Activated naive CD8-positive, alpha-beta T cell treated with anti-CD3 and anti-CD28 coated beads for 36 hours (primary cell): ENCODE measurements around the gene EYA4. TPM values are rescaled to one million over a fixed set of nuclear protein-coding genes. Genes with fewer than 3 reads are reported as not detected.

Experiments
- DNase-seq: peaks from one replicate; pipeline ENCODE4 v3.0.0; 2021
- H3K27ac Mint-ChIP-seq: one replicate; pipeline ENCODE4 v1.8.0; 2022; ENCODE audit warnings: mild to moderate bottlenecking, moderate library complexity, mixed read lengths
- H3K27me3 Mint-ChIP-seq: one replicate; pipeline ENCODE4 v1.8.0; 2022; ENCODE audit warnings: mild to moderate bottlenecking, mixed read lengths
- H3K36me3 Mint-ChIP-seq: one replicate; pipeline ENCODE4 v1.8.0; 2021; ENCODE audit warnings: mild to moderate bottlenecking, mixed read lengths
- H3K4me1 Mint-ChIP-seq: one replicate; pipeline ENCODE4 v1.8.0; 2021; ENCODE audit warnings: mixed read lengths
- H3K4me3 Mint-ChIP-seq: one replicate; pipeline ENCODE4 v1.8.0; 2022; ENCODE audit warnings: mild to moderate bottlenecking, moderate library complexity, mixed read lengths
- H3K9me3 Mint-ChIP-seq: one replicate; pipeline ENCODE4 v1.8.0; 2022; ENCODE audit warnings: mixed read lengths
- total RNA-seq, 2 experiments: library from RNA; stranded (reverse); gene quantifications; one replicate each; pipeline ENCODE4 v1.2.3, GENCODE V29; 2021

Gene EYA4
- total RNA-seq, 2 experiments from 2014 or later: not detected

- no peaks in the 10 kb centered on the region for H3K36me3 Mint-ChIP-seq
- H3K4me3 Mint-ChIP-seq: no peak overlapping the region
- no peaks in the 10 kb centered on the region for H3K27me3 Mint-ChIP-seq
- no peak for DNase-seq
- no peak overlapping the region for H3K27ac Mint-ChIP-seq
- no peaks in the 10 kb centered on the region for H3K9me3 Mint-ChIP-seq
- H3K4me1 Mint-ChIP-seq: no peaks in the 10 kb centered on the region
Observed at GRCh38 chr6:133432021-133432989, 191.1 kb downstream of the EYA4 start.

DNA sequence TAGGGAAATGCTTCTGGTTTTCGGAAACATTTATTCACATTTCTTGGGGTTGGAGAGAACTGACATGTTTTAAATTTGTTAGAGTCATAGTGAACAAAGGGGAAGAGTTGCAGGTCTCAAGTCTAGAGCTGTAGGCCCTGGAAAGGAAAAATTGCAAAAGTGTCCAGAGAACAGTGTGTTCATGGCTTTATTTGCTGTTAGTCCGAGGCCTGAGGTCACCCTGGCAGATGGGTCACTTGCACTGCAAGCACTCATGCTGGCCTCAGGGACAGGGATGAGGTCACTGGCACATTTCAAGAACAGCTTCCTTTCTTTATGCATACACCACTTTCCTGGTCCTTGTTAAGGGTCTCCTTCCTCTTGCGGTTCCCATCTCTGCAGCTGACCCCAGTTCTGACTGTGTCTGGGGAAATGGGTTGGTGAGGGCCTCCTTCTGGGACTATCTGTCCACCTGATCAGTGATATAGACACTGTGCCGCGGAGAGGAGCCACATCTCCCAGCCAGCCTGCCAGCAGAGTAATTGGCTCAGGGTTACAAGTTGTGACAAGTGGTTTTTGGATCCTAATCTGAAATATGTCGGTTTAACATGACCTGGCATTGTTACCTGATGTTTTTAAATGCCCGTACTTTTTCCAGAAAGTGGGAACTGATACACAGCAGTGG lies 194.0 kb downstream of the EYA4 start:
- Mint-ChIP-seq H3K27ac (no peak overlapping the region), H3K27me3 (no peaks in the 10 kb centered on the region), H3K36me3 (no peaks in the 10 kb centered on the region), H3K4me3 (no peak overlapping the region), H3K9me3 (no peaks in the 10 kb centered on the region), H3K4me1 (no peaks in the 10 kb centered on the region)
- no peak for DNase-seq

GRCh38 chr6:133436652-133437051 lies 195.5 kb downstream of the EYA4 start:
- no peaks in the 10 kb centered on the region for H3K27me3 Mint-ChIP-seq
- H3K9me3 Mint-ChIP-seq: no peaks in the 10 kb centered on the region
- no peak overlapping the region for H3K27ac Mint-ChIP-seq
- no peak for DNase-seq
- no peaks in the 10 kb centered on the region for H3K36me3 Mint-ChIP-seq
- H3K4me3 Mint-ChIP-seq: no peak overlapping the region
- H3K4me1 Mint-ChIP-seq: no peaks in the 10 kb centered on the region

GRCh38 chr6:133441491-133441890 lies 200.3 kb downstream of the EYA4 start:
- H3K4me3 Mint-ChIP-seq: no peak overlapping the region
- H3K27me3 Mint-ChIP-seq: no peaks in the 10 kb centered on the region
- DNase-seq: no peak
- H3K4me1 Mint-ChIP-seq: no peaks in the 10 kb centered on the region
- H3K27ac Mint-ChIP-seq: no peak overlapping the region
- no peaks in the 10 kb centered on the region for H3K36me3 Mint-ChIP-seq
- H3K9me3 Mint-ChIP-seq: no peaks in the 10 kb centered on the region

DNA sequence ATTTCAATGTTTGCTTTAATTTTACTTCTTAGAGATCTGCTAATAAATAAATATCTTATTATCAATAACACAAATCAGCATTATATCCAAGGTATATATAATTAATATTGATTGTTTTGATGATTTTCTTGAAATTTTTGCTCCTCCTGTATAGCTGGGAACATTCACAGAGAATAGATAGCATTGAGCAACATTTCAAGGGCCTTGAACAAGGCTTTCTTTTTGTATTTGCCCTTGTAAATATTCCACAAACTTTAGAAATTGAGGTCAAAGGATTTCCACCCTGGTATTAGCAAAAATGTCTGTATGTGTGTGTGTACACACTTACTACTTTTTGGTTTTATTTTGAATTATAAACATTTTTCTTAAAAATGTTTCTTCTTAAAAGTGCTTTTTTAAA lies 205.6 kb downstream of the EYA4 start:
- H3K27me3 Mint-ChIP-seq: no peaks in the 10 kb centered on the region

DNA sequence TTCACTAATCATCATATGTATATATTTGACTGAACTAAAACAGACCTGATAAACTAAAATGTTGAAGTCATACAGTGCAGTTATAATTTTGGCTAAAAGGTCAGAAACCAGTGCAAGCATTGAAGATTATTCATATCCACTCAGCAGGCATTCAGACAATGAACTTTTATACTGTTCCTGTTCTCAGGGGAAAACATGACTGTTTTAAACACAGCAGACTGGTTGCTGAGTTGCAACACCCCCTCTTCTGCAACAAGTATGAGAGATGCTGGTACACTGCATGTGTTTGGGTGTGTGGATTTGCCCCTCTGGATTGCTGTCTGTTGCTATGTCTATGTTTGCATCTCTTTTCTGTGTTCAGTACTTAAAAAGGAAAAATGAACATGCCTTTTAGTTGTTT lies 206.8 kb downstream of the EYA4 start:
- Mint-ChIP-seq H3K4me3 (no peak overlapping the region), H3K27me3 (no peaks in the 10 kb centered on the region), H3K27ac (no peak overlapping the region), H3K9me3 (no peaks in the 10 kb centered on the region), H3K4me1 (no peaks in the 10 kb centered on the region), H3K36me3 (no peaks in the 10 kb centered on the region)
- DNase-seq: no peak

More for the DNA sequence above, 205.6 kb downstream of the EYA4 start:
- DNase-seq: no peak
- Mint-ChIP-seq H3K4me1 (no peaks in the 10 kb centered on the region), H3K4me3 (no peak overlapping the region), H3K27ac (no peak overlapping the region), H3K9me3 (no peaks in the 10 kb centered on the region), H3K36me3 (no peaks in the 10 kb centered on the region)

GRCh38 chr6:133456439-133456838 lies 215.3 kb downstream of the EYA4 start:
- DNase-seq: no peak
- Mint-ChIP-seq H3K9me3 (no peaks in the 10 kb centered on the region), H3K4me1 (no peaks in the 10 kb centered on the region), H3K4me3 (no peak overlapping the region), H3K36me3 (no peaks in the 10 kb centered on the region), H3K27me3 (no peaks in the 10 kb centered on the region), H3K27ac (no peak overlapping the region)

DNA sequence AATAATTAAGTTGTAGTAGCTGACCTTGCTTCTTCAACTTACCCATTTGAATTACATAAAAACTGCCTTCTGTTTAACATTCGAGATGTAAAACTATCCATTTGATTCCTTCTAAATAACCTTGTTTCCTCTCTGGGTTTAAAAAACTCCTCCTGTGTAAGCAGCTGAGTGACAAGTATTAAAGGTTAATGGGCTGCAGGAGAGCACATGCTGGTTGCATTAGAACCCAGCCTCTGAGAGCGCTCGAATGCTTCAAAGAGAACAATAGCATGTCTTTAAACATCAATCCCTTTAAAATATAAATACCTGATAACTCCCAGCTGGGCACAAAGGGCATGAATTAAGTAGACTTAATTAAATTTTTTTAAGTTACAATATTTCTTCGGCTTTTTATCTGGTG lies 215.8 kb downstream of the EYA4 start:
- Mint-ChIP-seq H3K4me1 (no peaks in the 10 kb centered on the region), H3K9me3 (no peaks in the 10 kb centered on the region), H3K27ac (no peak overlapping the region), H3K27me3 (no peaks in the 10 kb centered on the region), H3K36me3 (no peaks in the 10 kb centered on the region), H3K4me3 (no peak overlapping the region)
- no peak for DNase-seq

DNA sequence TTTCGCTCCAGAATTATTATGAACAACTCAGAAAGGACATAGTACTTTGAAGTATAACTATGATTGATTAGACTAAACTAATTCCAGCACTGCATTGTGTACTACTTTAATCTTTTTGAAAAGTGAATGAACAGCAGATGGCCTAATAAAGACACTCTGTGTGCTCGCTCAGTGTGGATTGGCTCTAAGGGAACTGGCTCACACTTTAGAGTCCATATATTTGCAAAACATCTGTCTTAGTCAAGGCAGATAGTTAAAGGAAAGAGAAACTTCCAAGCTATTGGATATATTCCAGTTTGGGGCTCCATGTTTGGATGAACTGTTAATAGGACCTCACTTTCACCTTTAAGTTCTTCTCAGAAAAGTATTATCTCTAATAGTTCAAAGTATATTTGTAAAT lies 218.9 kb downstream of the EYA4 start:
- H3K9me3 Mint-ChIP-seq: no peaks in the 10 kb centered on the region
- no peak overlapping the region for H3K4me3 Mint-ChIP-seq
- no peaks in the 10 kb centered on the region for H3K4me1 Mint-ChIP-seq
- H3K27me3 Mint-ChIP-seq: no peaks in the 10 kb centered on the region
- no peaks in the 10 kb centered on the region for H3K36me3 Mint-ChIP-seq
- DNase-seq: no peak
- no peak overlapping the region for H3K27ac Mint-ChIP-seq

- no peaks in the 10 kb centered on the region for H3K9me3 Mint-ChIP-seq
- H3K4me3 Mint-ChIP-seq: no peak overlapping the region
- H3K27ac Mint-ChIP-seq: no peak overlapping the region
- no peaks in the 10 kb centered on the region for H3K4me1 Mint-ChIP-seq
- H3K27me3 Mint-ChIP-seq: no peaks in the 10 kb centered on the region
- H3K36me3 Mint-ChIP-seq: no peaks in the 10 kb centered on the region
- no peak for DNase-seq
Observed at GRCh38 chr6:133463790-133464189, 222.6 kb downstream of the EYA4 start.

DNA sequence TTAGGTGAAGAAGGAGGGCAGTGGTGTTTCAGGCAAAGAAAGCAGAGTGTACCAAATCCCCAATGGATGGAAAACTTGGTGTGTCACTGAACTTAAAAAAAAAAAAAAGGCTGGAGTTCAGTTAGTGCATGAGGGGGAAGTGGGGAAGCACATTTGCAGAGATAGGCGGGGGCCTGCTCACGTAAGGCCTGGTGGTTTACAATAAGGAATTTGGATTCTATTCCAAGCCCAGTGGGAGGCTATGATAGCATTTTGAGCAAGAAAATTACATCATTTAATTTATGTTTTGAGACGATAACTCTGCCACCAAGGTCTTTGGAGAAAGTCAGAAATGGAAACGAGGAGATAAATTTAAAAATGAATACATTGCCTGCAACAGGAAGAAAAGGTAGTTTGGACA lies 225.5 kb downstream of the EYA4 start:
- Mint-ChIP-seq H3K4me3 (no peak overlapping the region), H3K36me3 (no peaks in the 10 kb centered on the region), H3K27me3 (no peaks in the 10 kb centered on the region), H3K27ac (no peak overlapping the region), H3K4me1 (no peaks in the 10 kb centered on the region), H3K9me3 (no peaks in the 10 kb centered on the region)
- no peak for DNase-seq

- no peak for DNase-seq
- H3K27ac Mint-ChIP-seq: no peak overlapping the region
- H3K36me3 Mint-ChIP-seq: no peaks in the 10 kb centered on the region
- no peaks in the 10 kb centered on the region for H3K27me3 Mint-ChIP-seq
- no peaks in the 10 kb centered on the region for H3K4me1 Mint-ChIP-seq
- no peaks in the 10 kb centered on the region for H3K9me3 Mint-ChIP-seq
- H3K4me3 Mint-ChIP-seq: no peak overlapping the region
Observed at GRCh38 chr6:133467231-133467981, 226.2 kb downstream of the EYA4 start.

GRCh38 chr6:133467982-133468380 lies 226.8 kb downstream of the EYA4 start:
- no peaks in the 10 kb centered on the region for H3K27me3 Mint-ChIP-seq
- no peaks in the 10 kb centered on the region for H3K36me3 Mint-ChIP-seq
- no peak overlapping the region for H3K27ac Mint-ChIP-seq
- H3K4me3 Mint-ChIP-seq: no peak overlapping the region
- H3K4me1 Mint-ChIP-seq: no peaks in the 10 kb centered on the region
- DNase-seq: no peak
- no peaks in the 10 kb centered on the region for H3K9me3 Mint-ChIP-seq

DNA sequence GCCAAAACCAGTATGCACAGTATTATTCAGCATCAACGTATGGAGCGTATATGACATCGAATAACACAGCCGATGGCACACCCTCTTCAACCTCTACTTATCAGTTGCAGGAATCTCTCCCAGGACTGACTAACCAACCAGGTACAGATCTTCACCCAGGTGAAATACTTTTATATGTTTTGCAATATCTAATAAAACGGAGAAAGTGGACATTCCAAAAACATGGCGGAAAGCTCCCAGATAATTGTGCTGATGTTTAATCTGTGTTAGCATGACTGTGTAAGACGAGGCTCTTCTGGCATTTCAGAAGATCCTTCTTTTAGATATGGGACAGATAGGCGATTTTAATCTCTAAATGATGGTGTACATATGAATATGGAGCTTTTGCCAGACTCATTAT lies 227.4 kb downstream of the EYA4 start:
- no peaks in the 10 kb centered on the region for H3K9me3 Mint-ChIP-seq
- H3K4me1 Mint-ChIP-seq: no peaks in the 10 kb centered on the region
- no peak for DNase-seq
- H3K27me3 Mint-ChIP-seq: no peaks in the 10 kb centered on the region
- H3K36me3 Mint-ChIP-seq: no peaks in the 10 kb centered on the region
- H3K4me3 Mint-ChIP-seq: no peak overlapping the region
- H3K27ac Mint-ChIP-seq: no peak overlapping the region

DNA sequence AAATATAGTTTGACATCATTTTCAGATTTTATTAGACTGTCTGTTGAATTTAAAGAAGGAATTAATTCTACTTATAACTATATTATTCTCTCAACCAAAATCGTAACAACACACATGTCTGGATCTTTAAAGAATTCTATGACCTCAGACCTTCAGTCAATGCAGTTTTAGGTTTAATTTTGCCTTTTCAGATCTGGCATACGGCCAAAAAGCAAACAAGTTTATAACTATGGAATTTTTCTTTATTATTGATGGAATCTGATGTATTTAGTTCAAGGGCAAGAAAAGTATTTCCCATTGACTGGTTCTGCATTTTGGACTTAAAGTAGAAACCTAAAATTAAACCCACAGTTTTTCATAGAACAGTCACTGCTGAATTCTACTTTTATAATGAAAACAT lies 233.4 kb downstream of the EYA4 start:
- no peak overlapping the region for H3K4me3 Mint-ChIP-seq
- no peaks in the 10 kb centered on the region for H3K27me3 Mint-ChIP-seq
- H3K9me3 Mint-ChIP-seq: no peaks in the 10 kb centered on the region
- no peak overlapping the region for H3K27ac Mint-ChIP-seq
- no peak for DNase-seq
- no peaks in the 10 kb centered on the region for H3K4me1 Mint-ChIP-seq
- no peaks in the 10 kb centered on the region for H3K36me3 Mint-ChIP-seq
